GM12878 (cell line): ENCODE data around the gene PRCP. TPM values are rescaled to one million over a fixed set of nuclear protein-coding genes. Genes with fewer than 3 reads are reported as not detected.
A peak's percentile ranks its signal among the peaks of the same experiment; 100 is the strongest.

Experiments
- ATF3 ChIP-seq: IDR thresholded peaks from 2 replicates; pipeline ENCODE4 v1.6.1; 2011; ENCODE audit warnings: low read depth, mild to moderate bottlenecking, low read length, moderate library complexity, borderline replicate concordance; ENCODE audit errors: extremely low read depth
- BCLAF1 ChIP-seq: fragments of 450-650 bp; IDR thresholded peaks from 2 replicates; pipeline ENCODE4 v1.6.1; 2017; ENCODE audit warnings: antibody characterized with exemption, mild to moderate bottlenecking, moderate library complexity
- BRCA1 ChIP-seq: IDR thresholded peaks from 2 replicates; pipeline ENCODE4 v1.6.1; 2011; ENCODE audit warnings: low read depth, low read length, improper control_type of control experiment
- CTCF ChIP-seq, 3 experiments: IDR thresholded peaks in 2 of 3; conservative IDR thresholded peaks in 1 of 3; 2 replicates each; pipeline ENCODE4 v1.5.1; 2011; ENCODE audit warnings: low read depth in 3 of 3, low read length in 3 of 3, mild to moderate bottlenecking in 3 of 3, control low read depth in 2 of 3, moderate library complexity in 2 of 3, inconsistent platforms in 1 of 3, mixed read lengths in 1 of 3; ENCODE audit not compliant: control insufficient read depth in 2 of 3, insufficient read depth in 1 of 3; ENCODE audit errors: extremely low read depth in 1 of 3
- FOS ChIP-seq: IDR thresholded peaks from 3 replicates; pipeline ENCODE4 v1.6.1; 2011; ENCODE audit warnings: borderline replicate concordance; ENCODE audit not compliant: insufficient read length; ENCODE audit errors: extremely low read depth
- FOXM1 ChIP-seq: IDR thresholded peaks from 2 replicates; pipeline ENCODE4 v1.6.1; 2012; ENCODE audit warnings: low read depth, mild to moderate bottlenecking, inconsistent platforms, low read length, moderate library complexity
- HDAC6 ChIP-seq: fragments of 200-600 bp; sonication (generic); IDR thresholded peaks from one replicate; pipeline ENCODE4 v1.8.0; 2017; ENCODE audit warnings: antibody characterized with exemption; ENCODE audit not compliant: unreplicated experiment
- NFYA ChIP-seq: IDR thresholded peaks from 2 replicates; pipeline ENCODE4 v1.6.1; 2011; ENCODE audit warnings: low read depth, mild to moderate bottlenecking, low read length, improper control_type of control experiment, borderline replicate concordance
- NKRF ChIP-seq: fragments of 450-650 bp; conservative IDR thresholded peaks from 2 replicates; pipeline ENCODE4 v1.6.1; 2017; ENCODE audit warnings: mild to moderate bottlenecking, moderate library complexity
- NR2C2 ChIP-seq: IDR thresholded peaks from 2 replicates; pipeline ENCODE4 v1.6.1; 2011; ENCODE audit warnings: borderline replicate concordance, low read depth; ENCODE audit not compliant: control insufficient read depth, insufficient read length
- RAD21 ChIP-seq: IDR thresholded peaks from 2 replicates; pipeline ENCODE4 v1.6.1; 2011; ENCODE audit warnings: mild to moderate bottlenecking, low read depth, low read length, moderate library complexity; ENCODE audit not compliant: insufficient read depth
- RFX5 ChIP-seq: IDR thresholded peaks from 2 replicates; pipeline ENCODE4 v1.6.1; 2011; ENCODE audit warnings: low read depth, low read length, improper control_type of control experiment
- RUNX3 ChIP-seq: IDR thresholded peaks from 2 replicates; pipeline ENCODE4 v1.6.1; 2012; ENCODE audit warnings: low read length, inconsistent platforms
- SMAD5 ChIP-seq: IDR thresholded peaks from 2 replicates; pipeline ENCODE4 v1.6.1; 2016; ENCODE audit warnings: antibody characterized with exemption, low read depth
- STAT1 ChIP-seq: fragments of 450-650 bp; conservative IDR thresholded peaks from 2 replicates; pipeline ENCODE4 v1.6.1; 2014; ENCODE audit warnings: antibody characterized with exemption, mild to moderate bottlenecking
- TCF3 ChIP-seq: IDR thresholded peaks from 2 replicates; pipeline ENCODE4 v1.6.1; 2012; ENCODE audit warnings: low read depth, mild to moderate bottlenecking, low read length, borderline replicate concordance; ENCODE audit not compliant: insufficient read depth
- ZNF384 ChIP-seq: IDR thresholded peaks from 2 replicates; pipeline ENCODE4 v1.6.1; 2012; ENCODE audit warnings: low read depth, mild to moderate bottlenecking, low read length, improper control_type of control experiment, borderline replicate concordance
- polyA plus RNA-seq, 11 experiments: library from polyadenylated mRNA; depleted of rRNA in 4 of 11; unstranded in 6 of 11; stranded (reverse) in 5 of 11; fragments of >200 nt; fragmentation: Nextera tagmentation in 4 of 11; fragmentation: Illumina TruSeq in 1 of 11; extraction: Ambion mirVana in 4 of 11; extraction: Trizol in 1 of 11; gene quantifications; 1 replicate in 1 of 11; 2 replicates in 10 of 11; pipeline versions ENCODE4 v1.2.1 to v1.2.3, GENCODE V29; 2011 to 2016; ENCODE audit warnings: inconsistent platforms in 2 of 11, missing spikeins in 2 of 11, low read depth in 1 of 11
- total RNA-seq, 4 experiments: library from RNA; depleted of rRNA in 3 of 4; stranded (reverse); fragments of >200 nt in 3 of 4; fragmentation: Illumina TruSeq in 1 of 4; extraction: Trizol in 1 of 4; gene quantifications; 2 replicates each; pipeline versions ENCODE4 v1.2.1 to v1.2.3, GENCODE V29; 2013 to 2021
- TF ChIP-seq, protein P1 (sequence below): IDR thresholded peaks from 2 replicates; pipeline ENCODE4 v1.6.1; 2011; ENCODE audit warnings: mild to moderate bottlenecking, low read depth, low read length, moderate library complexity; ENCODE audit not compliant: insufficient replicate concordance
- TF ChIP-seq, protein P2 (sequence below): IDR thresholded peaks from 2 replicates; pipeline ENCODE4 v1.6.1; 2011; ENCODE audit warnings: borderline replicate concordance, low read depth, mild to moderate bottlenecking, moderate library complexity, low read length; ENCODE audit not compliant: insufficient read depth, poor library complexity, severe bottlenecking

Gene PRCP
- total and polyA plus RNA-seq, 10 of the 15 experiments (the other 5 are each of a cell fraction or from before 2014, with no cell fraction given), result 14.9 to 43.6 (median 20.0) TPM

- TF ChIP-seq BCLAF1 (no peak), RAD21 (peak; percentile 81), CTCF (IDR thresholded peaks at IDR 0.05 in 2 of 3, conservative IDR thresholded peaks at IDR 0.05 in 1 of 3; ENCODE audit: control insufficient read depth in 2 of 3, extremely low read depth in 1 of 3, insufficient read depth in 1 of 3, low read depth in 3 of 3, low read length in 3 of 3) (peak; percentile 53 to 75 (median 64); a peak in 5 of 6 replicates), FOS (no peak), RUNX3 (no peak), BRCA1 (no peak), FOXM1 (0 out of 2 replicates have a peak, but pooled peaks have one; percentile 37), ATF3 (no peak), ZNF384 (peak; percentile 86), HDAC6 (no peak), SMAD5 (no peak), NR2C2 (no peak), NKRF (no peak), NFYA (no peak), STAT1 (no peak), TCF3 (no peak), RFX5 (no peak)
- TF ChIP-seq, protein P1, sequence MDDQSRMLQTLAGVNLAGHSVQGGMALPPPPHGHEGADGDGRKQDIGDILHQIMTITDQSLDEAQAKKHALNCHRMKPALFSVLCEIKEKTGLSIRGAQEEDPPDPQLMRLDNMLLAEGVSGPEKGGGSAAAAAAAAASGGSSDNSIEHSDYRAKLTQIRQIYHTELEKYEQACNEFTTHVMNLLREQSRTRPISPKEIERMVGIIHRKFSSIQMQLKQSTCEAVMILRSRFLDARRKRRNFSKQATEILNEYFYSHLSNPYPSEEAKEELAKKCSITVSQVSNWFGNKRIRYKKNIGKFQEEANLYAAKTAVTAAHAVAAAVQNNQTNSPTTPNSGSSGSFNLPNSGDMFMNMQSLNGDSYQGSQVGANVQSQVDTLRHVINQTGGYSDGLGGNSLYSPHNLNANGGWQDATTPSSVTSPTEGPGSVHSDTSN, result no peak
- TF ChIP-seq, protein P2, sequence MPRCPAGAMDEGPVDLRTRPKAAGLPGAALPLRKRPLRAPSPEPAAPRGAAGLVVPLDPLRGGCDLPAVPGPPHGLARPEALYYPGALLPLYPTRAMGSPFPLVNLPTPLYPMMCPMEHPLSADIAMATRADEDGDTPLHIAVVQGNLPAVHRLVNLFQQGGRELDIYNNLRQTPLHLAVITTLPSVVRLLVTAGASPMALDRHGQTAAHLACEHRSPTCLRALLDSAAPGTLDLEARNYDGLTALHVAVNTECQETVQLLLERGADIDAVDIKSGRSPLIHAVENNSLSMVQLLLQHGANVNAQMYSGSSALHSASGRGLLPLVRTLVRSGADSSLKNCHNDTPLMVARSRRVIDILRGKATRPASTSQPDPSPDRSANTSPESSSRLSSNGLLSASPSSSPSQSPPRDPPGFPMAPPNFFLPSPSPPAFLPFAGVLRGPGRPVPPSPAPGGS, result no peak
Measured at GRCh38 chr11:82867495-82868082, 32.6 kb downstream of the PRCP start (continued).
